PFSK-1 (cell line): ENCODE data around the gene XIRP2.

Source experiments
- FOXP2 ChIP-seq: optimal IDR thresholded peaks from 2 replicates; pipeline ENCODE3; 2011; ENCODE audit warnings: borderline replicate concordance, control low read depth, inconsistent platforms; ENCODE audit not compliant: insufficient read depth; ENCODE audit errors: extremely low read length, extremely low read depth
- POLR2AphosphoS5 ChIP-seq: IDR thresholded peaks from 2 replicates; pipeline ENCODE4 v1.6.1; 2012; ENCODE audit warnings: low read depth, mild to moderate bottlenecking, control low read depth, low read length, moderate library complexity

DNA sequence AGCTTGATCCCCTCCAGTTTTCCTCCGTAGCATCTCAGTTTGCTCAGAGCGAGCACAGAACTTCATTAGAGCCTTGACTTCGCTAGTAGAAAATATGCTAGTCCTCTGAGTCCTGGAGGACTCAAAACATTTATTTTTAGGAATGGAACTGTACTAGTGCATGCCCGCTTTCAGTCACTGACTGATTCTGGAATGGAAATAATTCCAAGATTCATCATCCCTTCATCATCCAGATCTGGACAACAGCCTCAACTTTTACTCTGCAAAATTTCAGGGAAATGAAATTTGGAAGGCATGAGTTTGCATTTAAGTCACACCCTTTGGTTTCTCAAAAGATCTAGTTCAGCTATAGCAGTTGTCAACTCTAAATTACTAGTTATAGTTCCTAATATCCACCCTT, 304.6 kb downstream of the XIRP2 start:
- TF ChIP-seq FOXP2 (no peak), POLR2AphosphoS5 (no peak)
